B cell (primary cell): ENCODE data around the gene TLK2. TPM values are rescaled to one million over a fixed set of nuclear protein-coding genes. Genes with fewer than 3 reads are reported as not detected.
"Not testable (repeated sequence)": the region's sequence is repeated elsewhere in the genome, so short reads cannot be mapped to it uniquely, and the experiment has no call there.

Source experiments
- ATAC-seq: fragments of 200-7000 bp; cut with Tn5 transposase; one replicate; pipeline ENCODE4 v1.10.0; 2021; ENCODE audit warnings: low read depth, mild to moderate bottlenecking, moderate number of reproducible peaks, moderate library complexity
- CTCF ChIA-PET: fragments of 350-600 bp; sonication (Branson Sonifier 250); formaldehyde crosslinking; loops from one replicate; lab custom pipeline; 2021; ENCODE audit warnings: antibody characterized with exemption, inconsistent platforms; lab: Charles Lee
- POLR2A ChIA-PET: fragments of 350-600 bp; sonication (Branson Sonifier 250); formaldehyde crosslinking; loops from one replicate; lab custom pipeline; 2021; ENCODE audit warnings: antibody characterized with exemption; lab: Charles Lee
- DNase-seq: peaks from one replicate; pipeline ENCODE4 v3.0.0; 2013
- H2AFZ ChIP-seq: 2 replicates; pipeline ENCODE4 v1.6.1; 2012; ENCODE audit warnings: mild to moderate bottlenecking, low read depth, low read length; ENCODE audit not compliant: insufficient read depth, poor library complexity, severe bottlenecking
- H3K27ac ChIP-seq, 2 donors: 1 replicate in 1 of 2; 2 replicates in 1 of 2; pipeline ENCODE4 v1.5.1; 2012 to 2013; ENCODE audit warnings: low read length in 2 of 2, mild to moderate bottlenecking in 2 of 2, moderate library complexity in 1 of 2
- H3K27me3 ChIP-seq, 4 experiments: fragments of 200-600 bp in 1 of 4; sonication (generic) in 1 of 4; replicated peaks in 1 of 4; 1 replicate in 2 of 4; 2 replicates in 2 of 4; pipeline versions ENCODE4 v1.6.1 to v1.7.0; 2013 to 2016; ENCODE audit warnings: low read length in 3 of 4, mild to moderate bottlenecking in 2 of 4, mixed read lengths in 1 of 4, moderate library complexity in 1 of 4; ENCODE audit not compliant: insufficient read depth in 4 of 4, control insufficient read depth in 3 of 4; ENCODE audit errors: control extremely low read depth in 1 of 4
- H3K36me3 ChIP-seq, 2 experiments: replicated peaks in 1 of 2; 1 replicate in 1 of 2; 2 replicates in 1 of 2; pipeline versions ENCODE4 v1.6.1 to v1.7.1; 2013; ENCODE audit warnings: low read length in 1 of 2; ENCODE audit not compliant: insufficient read depth in 2 of 2, control insufficient read depth in 1 of 2; ENCODE audit errors: control extremely low read depth in 1 of 2, extremely low read depth in 1 of 2
- H3K4me1 ChIP-seq, 2 donors: fragments of 200-600 bp in 1 of 2; sonication (generic) in 1 of 2; 1 replicate in 1 of 2; 2 replicates in 1 of 2; pipeline versions ENCODE4 v1.5.1 to v1.6.1; 2013 to 2017; ENCODE audit warnings: low read length in 2 of 2; ENCODE audit not compliant: control insufficient read depth in 2 of 2, insufficient read depth in 2 of 2
- H3K4me2 ChIP-seq: replicated peaks from 2 replicates; pipeline ENCODE3; 2012; ENCODE audit warnings: mild to moderate bottlenecking, low read depth, low read length; ENCODE audit not compliant: poor library complexity, severe bottlenecking
- H3K4me3 ChIP-seq, 5 experiments: fragments of 200-600 bp in 1 of 5; sonication (generic) in 1 of 5; 1 replicate in 3 of 5; 2 replicates in 2 of 5; pipeline versions ENCODE4 v1.5.1 to v1.7.0; 2011 to 2016; ENCODE audit warnings: low read length in 4 of 5, mild to moderate bottlenecking in 4 of 5, low read depth in 2 of 5, control low read depth in 1 of 5, moderate library complexity in 1 of 5; ENCODE audit not compliant: insufficient read depth in 1 of 5; ENCODE audit errors: control extremely low read depth in 1 of 5, extremely low read depth in 1 of 5
- H3K79me2 ChIP-seq: fragments of 200-600 bp; sonication (generic); one replicate; pipeline ENCODE4 v1.6.0; 2016; ENCODE audit warnings: low read length; ENCODE audit not compliant: control insufficient read depth, insufficient read depth
- H3K9ac ChIP-seq: fragments of 200-600 bp; sonication (generic); 2 replicates; pipeline ENCODE4 v1.6.1; 2017; ENCODE audit warnings: mild to moderate bottlenecking, low read length, moderate library complexity
- H3K9me3 ChIP-seq, 3 donors: one replicate each; pipeline versions ENCODE4 v1.6.1 to v1.7.1; 2013; ENCODE audit warnings: low read length in 2 of 3; ENCODE audit not compliant: control insufficient read depth in 2 of 3, insufficient read depth in 1 of 3; ENCODE audit errors: control extremely low read depth in 1 of 3
- H4K20me1 ChIP-seq: 2 replicates; pipeline ENCODE4 v1.6.0; 2012; ENCODE audit warnings: mild to moderate bottlenecking, low read length; ENCODE audit not compliant: insufficient read depth, control insufficient read depth, poor library complexity, severe bottlenecking
- H3K27ac Mint-ChIP-seq: one replicate; pipeline ENCODE4 v1.8.0; 2021; ENCODE audit warnings: mixed read lengths
- H3K27me3 Mint-ChIP-seq: one replicate; pipeline ENCODE4 v1.8.0; 2021; ENCODE audit warnings: mixed read lengths
- H3K4me1 Mint-ChIP-seq: one replicate; pipeline ENCODE4 v1.8.0; 2021; ENCODE audit warnings: mixed read lengths
- H3K4me3 Mint-ChIP-seq: one replicate; pipeline ENCODE4 v1.8.0; 2021; ENCODE audit warnings: mixed read lengths
- H3K9me3 Mint-ChIP-seq: one replicate; pipeline ENCODE4 v1.8.0; 2022; ENCODE audit warnings: mixed read lengths; ENCODE audit not compliant: insufficient read depth
- CTCF ChIP-seq: fragments of 200-600 bp; IDR thresholded peaks from one replicate; pipeline ENCODE4 v1.8.0; 2022; ENCODE audit warnings: antibody characterized with exemption, mild to moderate bottlenecking
- EZH2 ChIP-seq: IDR thresholded peaks from 2 replicates; pipeline ENCODE4 v1.6.1; 2012; ENCODE audit warnings: borderline replicate concordance, low read depth, mild to moderate bottlenecking, moderate library complexity, low read length; ENCODE audit not compliant: insufficient read depth, poor library complexity, severe bottlenecking
- WGBS: methylation state at CpG from one replicate; pipeline ENCODE4 v1.1.5; 2013; ENCODE audit warnings: missing lambda C conversion rate; ENCODE audit not compliant: insufficient coverage; 5-methylcytosine and 5-hydroxymethylcytosine counted together
- intact Hi-C: fragments of 100-400 bp; cut with micrococcal nuclease; formaldehyde crosslinking; loops from one replicate; pipeline ENCODE4 v1.10.0; 2022
- polyA plus RNA-seq: library from polyadenylated mRNA; depleted of rRNA; stranded (reverse); fragments of >200 nt; gene quantifications from 2 replicates; pipeline ENCODE4 v1.2.3, GENCODE V29; 2012
- total RNA-seq, 2 donors: library from RNA; stranded (reverse); fragments of 120-200 nt in 1 of 2; gene quantifications; 1 replicate in 1 of 2; 2 replicates in 1 of 2; pipeline versions ENCODE4 v1.2.3 to v1.2.4, GENCODE V29; 2013 to 2022

TLK2 gene
- total and polyA plus RNA-seq, 2 donors (not counting 1 experiment from before 2014, with no cell fraction given), result 36.3 to 75.3 TPM

- Mint-ChIP-seq H3K4me1 (no peaks in the 10 kb centered on the region), H3K27me3 (no peaks in the 10 kb centered on the region), H3K27ac (no peak overlapping the region), H3K4me3 (no peak overlapping the region), H3K9me3 (no peaks in the 10 kb centered on the region)
- H3K27me3 ChIP-seq, result no peaks in the 10 kb centered on the region
- ChIA-PET CTCF (no interaction called here), POLR2A (no interaction called here)
- H3K4me3 ChIP-seq, result no peak overlapping the region
- H3K36me3 ChIP-seq, result peaks cover 7 to 36% of the 10 kb centered on the region in 2 experiments
- no peaks in the 10 kb centered on the region for H3K79me2 ChIP-seq
- no peak overlapping the region for H3K4me2 ChIP-seq
- H2AFZ ChIP-seq, result no peak overlapping the region
- no peaks in the 10 kb centered on the region for H3K9me3 ChIP-seq
- no peak overlapping the region for H3K27ac ChIP-seq
- H4K20me1 ChIP-seq, result no peaks in the 10 kb centered on the region
- ATAC-seq (no peak), DNase-seq (no peak)
- intact Hi-C loops, result no loop called here
- no peak overlapping the region for H3K9ac ChIP-seq
- TF ChIP-seq CTCF, result no peak
- no peak for TF ChIP-seq EZH2
- WGBS, result 100% methylated on average over 4 of the region's 7 CpGs
- H3K4me1 ChIP-seq, result no peaks in the 10 kb centered on the region
These were observed 109.5 kb downstream of the TLK2 start for GRCh38 chr17:62588109-62588508.

- Histone ChIP-seq H2AFZ (no peak overlapping the region), H3K79me2 (no peaks in the 10 kb centered on the region), H3K9me3 (peaks cover 0 to 7% (median 0%) of the 10 kb centered on the region in 3 donors), H4K20me1 (no peaks in the 10 kb centered on the region), H3K36me3 (peaks cover 4 to 42% of the 10 kb centered on the region in 2 experiments), H3K4me1 (no peaks in the 10 kb centered on the region), H3K9ac (no peak overlapping the region), H3K27me3 (no peaks in the 10 kb centered on the region), H3K27ac (no peak overlapping the region), H3K4me3 (no peak overlapping the region), H3K4me2 (no peak overlapping the region)
- 92% methylated on average over 6 of the region's 6 CpGs for WGBS
- ChIA-PET POLR2A (interaction anchor here (0.8 kb wide), 1 partner anchor 20 kb away, joined by 5 read pairs; no protein-coding TSS in a partner anchor), CTCF (no interaction called here)
- H3K9me3 Mint-ChIP-seq, result no peaks in the 10 kb centered on the region
- TF ChIP-seq CTCF (no peak), EZH2 (no peak)
- H3K4me1 Mint-ChIP-seq, result no peaks in the 10 kb centered on the region
- H3K27ac Mint-ChIP-seq, result no peak overlapping the region
- no peak for DNase-seq
- ATAC-seq, result no peak
- H3K4me3 Mint-ChIP-seq, result no peak overlapping the region
- intact Hi-C loops, result no loop called here
- no peaks in the 10 kb centered on the region for H3K27me3 Mint-ChIP-seq
These were observed 112.7 kb downstream of the TLK2 start for GRCh38 chr17:62591333-62591732.

GRCh38 chr17:62591822-62592221 lies 113.2 kb downstream of the TLK2 start:
- WGBS, result 75% methylated on average over 4 of the region's 11 CpGs
- H3K27me3 Mint-ChIP-seq, H3K4me1 Mint-ChIP-seq, H3K27ac Mint-ChIP-seq, CTCF ChIA-PET, H3K9me3 ChIP-seq, ATAC-seq, H3K4me3 ChIP-seq, H3K79me2 ChIP-seq, H3K27ac ChIP-seq, DNase-seq, intact Hi-C loops, H3K27me3 ChIP-seq, H3K9me3 Mint-ChIP-seq, H4K20me1 ChIP-seq, H3K9ac ChIP-seq, H3K4me2 ChIP-seq, H3K4me1 ChIP-seq, H3K4me3 Mint-ChIP-seq, H2AFZ ChIP-seq: not testable (repeated sequence)
- POLR2A ChIA-PET, result interaction anchor here (0.8 kb wide), 1 partner anchor 20 kb away, joined by 5 read pairs; no protein-coding TSS in a partner anchor
- peaks cover 6 to 45% of the 10 kb centered on the region in 2 experiments for H3K36me3 ChIP-seq
